ENCODE measurements around the gene RBCK1. TPM values are rescaled to one million over a fixed set of nuclear protein-coding genes. Genes with fewer than 3 reads are reported as not detected.
A peak's percentile ranks its signal among the peaks of the same experiment; 100 is the strongest.

Gene RBCK1
- total RNA-seq, 1 donor from 2014 or later, result 97.6 TPM

DNA sequence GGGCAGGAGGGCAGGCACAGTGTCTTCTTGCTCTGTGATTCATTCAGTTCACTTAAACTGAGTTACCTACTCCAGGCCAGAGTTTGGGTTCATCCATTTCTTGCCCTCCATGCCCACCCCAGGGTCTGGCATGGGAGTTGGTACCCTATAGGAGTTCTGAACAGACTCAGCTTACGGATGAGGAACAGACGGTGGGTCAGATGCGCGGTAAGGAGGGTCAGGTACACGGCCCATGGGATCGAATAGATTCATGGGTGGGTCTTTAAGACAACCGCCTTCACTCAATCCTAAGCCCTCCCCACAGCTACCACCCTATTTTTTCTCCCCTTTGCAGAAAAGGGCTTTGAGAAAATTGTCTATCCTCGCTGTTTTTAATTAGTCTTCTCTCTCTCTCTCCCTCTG, 40.6 kb upstream of the RBCK1 start:
- Mint-ChIP-seq H3K27ac (ENCODE audit: unreplicated experiment) (no peak overlapping the region), H3K4me3 (ENCODE audit: unreplicated experiment) (no peak overlapping the region), H3K36me3 (ENCODE audit: unreplicated experiment) (no peaks in the 10 kb centered on the region), H3K9me3 (ENCODE audit: unreplicated experiment) (peaks cover 3% of the 10 kb centered on the region), H3K4me1 (ENCODE audit: low read depth, unreplicated experiment) (peaks cover 7% of the 10 kb centered on the region), H3K27me3 (ENCODE audit: unreplicated experiment) (peaks cover 2% of the 10 kb centered on the region)
- TF ChIP-seq, protein P1, sequence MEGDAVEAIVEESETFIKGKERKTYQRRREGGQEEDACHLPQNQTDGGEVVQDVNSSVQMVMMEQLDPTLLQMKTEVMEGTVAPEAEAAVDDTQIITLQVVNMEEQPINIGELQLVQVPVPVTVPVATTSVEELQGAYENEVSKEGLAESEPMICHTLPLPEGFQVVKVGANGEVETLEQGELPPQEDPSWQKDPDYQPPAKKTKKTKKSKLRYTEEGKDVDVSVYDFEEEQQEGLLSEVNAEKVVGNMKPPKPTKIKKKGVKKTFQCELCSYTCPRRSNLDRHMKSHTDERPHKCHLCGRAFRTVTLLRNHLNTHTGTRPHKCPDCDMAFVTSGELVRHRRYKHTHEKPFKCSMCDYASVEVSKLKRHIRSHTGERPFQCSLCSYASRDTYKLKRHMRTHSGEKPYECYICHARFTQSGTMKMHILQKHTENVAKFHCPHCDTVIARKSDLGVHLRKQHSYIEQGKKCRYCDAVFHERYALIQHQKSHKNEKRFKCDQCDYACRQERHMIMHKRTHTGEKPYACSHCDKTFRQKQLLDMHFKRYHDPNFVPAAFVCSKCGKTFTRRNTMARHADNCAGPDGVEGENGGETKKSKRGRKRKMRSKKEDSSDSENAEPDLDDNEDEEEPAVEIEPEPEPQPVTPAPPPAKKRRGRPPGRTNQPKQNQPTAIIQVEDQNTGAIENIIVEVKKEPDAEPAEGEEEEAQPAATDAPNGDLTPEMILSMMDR (IDR thresholded peaks at IDR 0.05; ENCODE audit: partially characterized antibody, unreplicated experiment), result no peak
- no peak for DNase-seq

DNA sequence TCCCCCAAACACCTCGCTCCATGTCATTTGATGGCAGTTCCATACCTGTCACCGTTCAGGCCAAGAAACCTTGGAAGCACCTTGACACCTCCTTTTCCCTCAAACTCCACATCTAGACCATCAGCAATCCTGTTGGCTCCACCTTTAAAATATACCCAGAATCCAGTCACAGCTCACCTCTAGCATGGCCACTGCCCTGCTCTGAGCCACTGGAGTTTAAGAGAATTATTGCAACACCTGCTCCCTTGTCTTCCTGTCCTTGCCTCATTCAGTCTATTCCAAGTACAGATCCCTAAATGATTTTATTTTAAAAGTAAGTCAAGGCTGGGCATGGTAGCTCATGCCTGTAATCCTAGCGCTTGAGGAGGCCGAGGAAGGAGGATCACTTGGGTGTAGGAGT, 39.2 kb upstream of the RBCK1 start:
- TF ChIP-seq, protein P1 (IDR thresholded peaks at IDR 0.05; ENCODE audit: partially characterized antibody, unreplicated experiment), result no peak
- H3K27ac Mint-ChIP-seq (ENCODE audit: unreplicated experiment), result no peak overlapping the region
- no peak overlapping the region for H3K4me3 Mint-ChIP-seq (ENCODE audit: unreplicated experiment)
- no peak for DNase-seq
- no peaks in the 10 kb centered on the region for H3K36me3 Mint-ChIP-seq (ENCODE audit: unreplicated experiment)
- peaks cover 4% of the 10 kb centered on the region for H3K27me3 Mint-ChIP-seq (ENCODE audit: unreplicated experiment)
- H3K4me1 Mint-ChIP-seq (ENCODE audit: low read depth, unreplicated experiment), result peaks cover 9% of the 10 kb centered on the region
- peaks cover 3% of the 10 kb centered on the region for H3K9me3 Mint-ChIP-seq (ENCODE audit: unreplicated experiment)

DNA sequence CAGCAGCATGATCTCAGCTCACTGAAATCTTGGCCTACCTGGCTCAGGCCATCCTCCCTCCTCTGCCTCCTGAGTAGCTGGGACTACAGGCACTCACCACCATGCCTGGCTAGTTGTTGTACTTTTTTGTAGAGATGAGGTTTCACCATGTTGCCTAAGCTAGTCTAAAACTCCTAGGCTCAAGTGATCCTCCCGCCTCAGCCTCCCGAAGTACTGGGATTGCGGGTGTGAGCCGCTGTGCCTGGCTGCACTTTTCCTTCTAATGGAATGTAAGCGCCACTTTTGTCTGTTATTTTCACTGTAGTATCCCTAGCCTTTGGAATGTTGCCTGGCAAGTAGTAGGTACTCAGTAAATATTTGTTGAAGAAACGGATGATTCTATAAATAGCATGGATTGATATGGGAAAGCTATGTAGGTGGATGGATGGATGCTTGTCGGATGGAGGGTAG, 37.9 kb upstream of the RBCK1 start:
- Mint-ChIP-seq H3K4me3 (ENCODE audit: unreplicated experiment) (no peak overlapping the region), H3K27ac (ENCODE audit: unreplicated experiment) (no peak overlapping the region), H3K4me1 (ENCODE audit: low read depth, unreplicated experiment) (peaks cover 9% of the 10 kb centered on the region), H3K36me3 (ENCODE audit: unreplicated experiment) (no peaks in the 10 kb centered on the region), H3K27me3 (ENCODE audit: unreplicated experiment) (peaks cover 4% of the 10 kb centered on the region), H3K9me3 (ENCODE audit: unreplicated experiment) (peaks cover 3% of the 10 kb centered on the region)
- no peak for DNase-seq
- TF ChIP-seq, protein P1 (IDR thresholded peaks at IDR 0.05; ENCODE audit: partially characterized antibody, unreplicated experiment), result no peak

DNA sequence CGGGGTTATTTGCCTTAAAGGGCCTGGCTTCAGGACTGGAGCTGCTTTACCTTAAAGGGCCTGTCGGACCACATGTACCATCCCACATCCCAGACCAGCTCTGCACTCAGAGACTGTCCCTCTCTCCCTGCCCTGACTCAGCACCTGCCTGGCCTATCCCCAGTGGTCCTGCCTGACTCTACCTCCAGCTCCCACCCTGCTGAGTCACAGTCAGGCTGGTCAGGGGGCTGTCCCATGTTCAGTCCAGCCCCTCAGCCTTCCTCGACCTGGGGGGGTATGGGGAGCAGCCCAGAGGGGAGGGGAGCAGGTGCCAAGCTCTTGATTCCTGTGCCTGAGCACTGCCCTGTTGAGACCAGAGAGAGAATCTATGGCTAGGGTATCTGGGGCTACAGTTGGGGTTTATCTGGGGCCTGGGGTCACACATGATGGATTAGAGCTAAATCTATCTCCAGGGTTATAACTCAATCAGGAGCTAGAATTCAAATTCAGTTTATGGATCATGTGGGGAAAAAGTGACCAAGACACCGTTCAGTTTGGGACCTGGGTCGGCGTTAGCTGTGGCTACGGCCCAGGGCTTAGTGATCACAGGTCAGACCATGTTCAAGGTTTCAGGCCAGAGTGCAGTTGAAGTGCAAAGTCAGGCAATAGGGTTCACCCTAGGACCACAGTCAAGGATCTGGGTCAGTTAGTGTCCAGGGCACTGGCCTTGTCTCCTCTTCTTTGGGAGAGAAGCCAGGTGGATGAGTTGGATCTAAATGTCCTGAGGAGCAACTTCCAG, 36.9 kb upstream of the RBCK1 start:
- peak overlapping the region; percentile 7 for H3K27ac Mint-ChIP-seq (ENCODE audit: unreplicated experiment)
- no peak for DNase-seq
- H3K4me3 Mint-ChIP-seq (ENCODE audit: unreplicated experiment), result no peak overlapping the region
- H3K36me3 Mint-ChIP-seq (ENCODE audit: unreplicated experiment), result no peaks in the 10 kb centered on the region
- TF ChIP-seq, protein P1 (IDR thresholded peaks at IDR 0.05; ENCODE audit: partially characterized antibody, unreplicated experiment), result no peak
- H3K4me1 Mint-ChIP-seq (ENCODE audit: low read depth, unreplicated experiment), result peaks cover 9% of the 10 kb centered on the region
- peaks cover 6% of the 10 kb centered on the region for H3K27me3 Mint-ChIP-seq (ENCODE audit: unreplicated experiment)
- H3K9me3 Mint-ChIP-seq (ENCODE audit: unreplicated experiment), result peaks cover 3% of the 10 kb centered on the region

Measured in glutamatergic neuron (in vitro differentiated cells).